ENCODE measurements around the gene BACE2. TPM values are rescaled to one million over a fixed set of nuclear protein-coding genes. Genes with fewer than 3 reads are reported as not detected.
A peak's percentile ranks its signal among the peaks of the same experiment; 100 is the strongest.
"Not testable (repeated sequence)": the region's sequence is repeated elsewhere in the genome, so short reads cannot be mapped to it uniquely, and the experiment has no call there.

BACE2 gene
- total and polyA plus RNA-seq, 5 experiments from 2014 or later, result 0.27 to 2.9 (median 1.7) TPM; not detected in 1

DNA sequence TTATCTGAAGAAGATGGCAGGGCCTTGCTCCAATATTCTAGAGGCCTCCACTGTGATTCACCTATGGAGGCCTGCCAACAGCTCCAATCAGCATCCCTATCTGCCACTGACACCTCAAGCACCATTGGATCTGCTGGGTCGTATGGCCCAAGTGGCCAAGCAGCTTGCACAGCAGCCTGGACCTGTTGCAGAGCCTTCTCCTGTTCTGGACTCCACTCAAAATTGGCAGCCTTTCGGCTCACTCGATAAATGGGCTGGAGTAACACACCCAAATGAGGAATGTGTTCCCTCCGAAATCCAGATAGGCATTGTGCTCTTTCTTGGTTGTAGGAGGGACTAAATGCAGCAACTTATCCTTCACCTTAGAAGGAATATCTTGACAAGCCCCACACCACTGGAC is 24.6 kb downstream of the BACE2 start:
- Mint-ChIP-seq H3K36me3 (peaks cover 0 to 14% (median 0%) of the 10 kb centered on the region in 3 donors), H3K9me3 (peaks cover 0 to 15% (median 7%) of the 10 kb centered on the region in 9 donors)
- H3K27ac Mint-ChIP-seq, H3K4me1 Mint-ChIP-seq, H3K27me3 Mint-ChIP-seq, H3K4me3 Mint-ChIP-seq, POLR2A ChIA-PET, DNase-seq, ATAC-seq: not testable (repeated sequence)

- Mint-ChIP-seq H3K27me3 (peaks cover 0 to 8% (median 5%) of the 10 kb centered on the region in 5 donors), H3K36me3 (peaks cover 0 to 7% (median 0%) of the 10 kb centered on the region in 3 donors), H3K27ac (no peak overlapping the region), H3K9me3 (peaks cover 0 to 5% (median 0%) of the 10 kb centered on the region in 9 donors), H3K4me3 (no peak overlapping the region), H3K4me1 (peaks cover 0 to 15% (median 0%) of the 10 kb centered on the region in 4 donors)
- DNase-seq, result no peak
- ATAC-seq, result no peak
- POLR2A ChIA-PET, result interaction anchor here (0.6 kb wide), 1 partner anchor 31 kb away, joined by 3 read pairs; no protein-coding TSS in a partner anchor
Observed at GRCh38 chr21:41195311-41195710, 27.4 kb downstream of the BACE2 start.

- Mint-ChIP-seq H3K27me3 (peaks cover 0 to 13% (median 7%) of the 10 kb centered on the region in 5 donors), H3K27ac (no peak overlapping the region), H3K4me1 (peaks cover 0 to 15% (median 0%) of the 10 kb centered on the region in 4 donors), H3K9me3 (no peaks in the 10 kb centered on the region), H3K36me3 (peaks cover 0 to under 1% (median 0%) of the 10 kb centered on the region in 3 donors), H3K4me3 (no peak overlapping the region)
- POLR2A ChIA-PET, result no interaction called here
- ATAC-seq (no peak), DNase-seq (no peak)
Observed at GRCh38 chr21:41196993-41197392, 29.0 kb downstream of the BACE2 start.

GRCh38 chr21:41197582-41197981 is 29.6 kb downstream of the BACE2 start:
- no peaks in the 10 kb centered on the region for H3K36me3 Mint-ChIP-seq
- no peaks in the 10 kb centered on the region for H3K9me3 Mint-ChIP-seq
- no peak overlapping the region for H3K4me3 Mint-ChIP-seq
- peaks cover 0 to 15% (median 0%) of the 10 kb centered on the region in 4 donors for H3K4me1 Mint-ChIP-seq
- DNase-seq (no peak), ATAC-seq (no peak)
- POLR2A ChIA-PET, result no interaction called here
- H3K27ac Mint-ChIP-seq, result no peak overlapping the region
- peaks cover 0 to 19% (median 7%) of the 10 kb centered on the region in 5 donors for H3K27me3 Mint-ChIP-seq

GRCh38 chr21:41198647-41199046 is 30.7 kb downstream of the BACE2 start:
- POLR2A ChIA-PET, H3K27ac Mint-ChIP-seq, H3K4me3 Mint-ChIP-seq, H3K9me3 Mint-ChIP-seq, H3K36me3 Mint-ChIP-seq, ATAC-seq, DNase-seq: not testable (repeated sequence)
- Mint-ChIP-seq H3K4me1 (peaks cover 0 to 15% (median 0%) of the 10 kb centered on the region in 4 donors), H3K27me3 (peaks cover 7 to 30% (median 16%) of the 10 kb centered on the region in 5 donors)

DNA sequence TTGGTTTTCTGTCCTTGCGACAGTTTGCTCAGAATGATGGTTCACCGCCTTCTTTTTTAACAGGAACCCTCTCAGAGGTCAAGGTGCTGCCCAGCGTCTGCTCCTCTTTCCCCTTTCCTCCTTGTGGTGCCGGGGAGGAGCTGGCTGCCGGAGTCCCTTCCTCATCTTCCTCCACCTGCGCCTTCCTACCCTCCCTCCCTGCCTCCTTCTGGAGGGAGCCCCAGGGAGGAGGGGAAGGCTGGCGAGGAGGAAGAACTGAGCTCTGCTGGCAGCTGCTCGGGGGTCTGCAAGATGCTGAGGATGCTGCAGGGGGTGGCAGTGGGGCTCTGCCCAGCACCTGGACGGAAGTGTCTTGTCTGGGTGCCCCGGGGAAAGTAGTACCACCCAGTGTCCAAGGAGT is 31.2 kb downstream of the BACE2 start:
- no peak for DNase-seq
- H3K4me3 Mint-ChIP-seq, result no peak overlapping the region
- no peak overlapping the region for H3K27ac Mint-ChIP-seq
- peaks cover 0 to 15% (median 0%) of the 10 kb centered on the region in 4 donors for H3K4me1 Mint-ChIP-seq
- ATAC-seq, result no peak
- no peaks in the 10 kb centered on the region for H3K36me3 Mint-ChIP-seq
- H3K27me3 Mint-ChIP-seq, result peaks cover 9 to 35% (median 18%) of the 10 kb centered on the region in 5 donors
- POLR2A ChIA-PET, result no interaction called here
- no peaks in the 10 kb centered on the region for H3K9me3 Mint-ChIP-seq

DNA sequence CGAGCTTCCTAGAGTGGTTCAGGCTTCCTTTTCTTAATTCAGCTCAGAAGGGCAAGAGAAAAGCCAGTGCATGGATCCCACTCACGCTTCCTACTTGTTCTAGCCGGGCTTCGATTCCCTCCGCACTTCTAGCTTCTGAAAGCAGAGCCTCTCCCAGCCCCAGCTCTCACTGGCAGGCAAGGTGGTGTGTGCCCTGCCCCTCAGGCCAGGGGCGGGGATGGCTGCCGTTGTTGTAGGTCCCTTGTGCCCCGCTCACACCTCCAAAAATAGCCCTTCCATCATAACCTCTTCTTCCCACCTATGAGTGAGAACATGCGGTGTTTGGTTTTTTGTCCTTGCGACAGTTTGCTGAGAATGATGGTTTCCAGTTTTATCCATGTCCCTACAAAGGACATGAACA is 31.6 kb downstream of the BACE2 start:
- no peak overlapping the region for H3K27ac Mint-ChIP-seq
- H3K27me3 Mint-ChIP-seq, result peaks cover 9 to 35% (median 18%) of the 10 kb centered on the region in 5 donors
- no peak overlapping the region for H3K4me3 Mint-ChIP-seq
- no peaks in the 10 kb centered on the region for H3K36me3 Mint-ChIP-seq
- ATAC-seq, result no peak
- no peaks in the 10 kb centered on the region for H3K9me3 Mint-ChIP-seq
- DNase-seq, result no peak
- H3K4me1 Mint-ChIP-seq, result peaks cover 0 to 15% (median 0%) of the 10 kb centered on the region in 4 donors
- POLR2A ChIA-PET, result no interaction called here

DNA sequence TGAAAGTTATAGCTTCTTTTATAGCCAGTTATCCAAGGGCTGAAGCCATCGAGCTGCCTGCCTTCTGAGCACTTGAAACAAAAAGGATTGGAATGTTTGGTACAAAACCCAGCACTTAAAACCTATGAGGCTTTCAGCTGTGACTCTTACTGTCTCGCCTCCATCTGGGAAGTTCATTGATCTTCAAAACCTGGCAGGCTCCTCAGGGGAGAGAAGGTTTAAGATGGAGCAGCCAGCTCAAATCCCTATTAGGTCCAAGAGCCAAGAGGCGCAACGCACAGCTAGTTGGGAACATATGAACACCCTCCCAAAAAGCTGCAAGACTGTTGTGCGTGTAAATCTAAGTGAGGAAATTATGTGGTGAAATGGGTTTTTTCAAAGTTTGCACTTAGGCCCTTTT is 33.4 kb downstream of the BACE2 start:
- H3K4me3 Mint-ChIP-seq, result no peak overlapping the region
- H3K27ac Mint-ChIP-seq, result no peak overlapping the region
- no peak for ATAC-seq
- no peaks in the 10 kb centered on the region for H3K36me3 Mint-ChIP-seq
- H3K9me3 Mint-ChIP-seq, result no peaks in the 10 kb centered on the region
- no peak for DNase-seq
- POLR2A ChIA-PET, result no interaction called here
- peaks cover 10 to 35% (median 18%) of the 10 kb centered on the region in 5 donors for H3K27me3 Mint-ChIP-seq
- peaks cover 0 to 7% (median 0%) of the 10 kb centered on the region in 4 donors for H3K4me1 Mint-ChIP-seq

DNA sequence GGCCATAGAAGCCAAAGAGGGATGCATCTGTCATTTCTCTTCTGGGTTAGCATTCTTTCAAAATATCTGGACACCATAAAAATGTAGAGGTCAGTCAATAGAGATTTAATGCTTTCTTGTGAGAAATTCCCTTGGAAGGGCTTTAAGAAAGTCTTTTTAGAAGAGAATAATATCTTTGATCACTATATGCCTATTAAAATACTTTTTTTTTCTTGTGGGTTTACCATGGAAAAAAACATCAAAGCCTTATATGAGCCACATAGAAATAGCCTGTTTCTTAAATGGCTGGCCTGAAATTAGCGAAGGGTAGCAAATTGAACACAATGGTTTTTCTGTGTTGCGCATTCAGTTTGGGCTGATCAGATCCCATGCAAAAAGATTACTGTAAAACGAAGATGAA is 36.8 kb downstream of the BACE2 start:
- Mint-ChIP-seq H3K4me3 (no peak overlapping the region), H3K27ac (no peak overlapping the region), H3K4me1 (peaks cover 0 to 4% (median 0%) of the 10 kb centered on the region in 4 donors), H3K27me3 (peaks cover 11 to 46% (median 21%) of the 10 kb centered on the region in 5 donors), H3K9me3 (no peaks in the 10 kb centered on the region), H3K36me3 (no peaks in the 10 kb centered on the region)
- DNase-seq (no peak), ATAC-seq (no peak)
- POLR2A ChIA-PET, result no interaction called here

GRCh38 chr21:41207401-41208375 is 39.7 kb downstream of the BACE2 start:
- peaks cover 13 to 37% (median 18%) of the 10 kb centered on the region in 5 donors for H3K27me3 Mint-ChIP-seq
- no peaks in the 10 kb centered on the region for H3K36me3 Mint-ChIP-seq
- H3K9me3 Mint-ChIP-seq, result no peaks in the 10 kb centered on the region
- ATAC-seq (no peak), DNase-seq (peak in 1 of 10 donors; percentile 2)
- H3K4me3 Mint-ChIP-seq, result no peak overlapping the region
- peaks cover 0 to 4% (median 0%) of the 10 kb centered on the region in 4 donors for H3K4me1 Mint-ChIP-seq
- H3K27ac Mint-ChIP-seq, result peak overlapping the region in 1 of 10 donors; percentile 85
- POLR2A ChIA-PET, result no interaction called here

DNA sequence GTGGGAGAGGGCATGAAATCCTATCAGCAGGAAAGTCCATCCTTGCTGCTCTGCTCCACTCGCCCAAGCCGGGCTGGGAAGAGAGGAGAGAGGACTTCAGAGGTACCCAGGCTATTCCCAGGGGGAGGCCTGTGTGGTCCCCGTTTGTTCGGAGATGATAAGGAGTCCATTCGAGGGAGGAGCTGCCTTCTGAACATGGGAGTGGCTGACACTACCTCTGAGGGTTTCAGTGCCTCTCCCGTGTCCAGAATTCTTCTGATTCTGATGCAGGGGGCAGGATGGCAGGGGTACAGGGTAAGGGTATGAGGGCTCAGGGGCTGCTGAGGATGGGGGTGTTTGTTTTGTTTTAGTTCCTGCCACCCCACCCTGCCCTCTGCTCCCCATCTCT is 40.4 kb downstream of the BACE2 start:
- POLR2A ChIA-PET, result no interaction called here
- Mint-ChIP-seq H3K27ac (peak overlapping the region in 1 of 10 donors; percentile 77), H3K36me3 (no peaks in the 10 kb centered on the region), H3K9me3 (no peaks in the 10 kb centered on the region), H3K4me3 (no peak overlapping the region), H3K27me3 (peaks cover 10 to 37% (median 17%) of the 10 kb centered on the region in 5 donors), H3K4me1 (peaks cover 0 to 4% (median 0%) of the 10 kb centered on the region in 4 donors)
- ATAC-seq (no peak), DNase-seq (no peak)

DNA sequence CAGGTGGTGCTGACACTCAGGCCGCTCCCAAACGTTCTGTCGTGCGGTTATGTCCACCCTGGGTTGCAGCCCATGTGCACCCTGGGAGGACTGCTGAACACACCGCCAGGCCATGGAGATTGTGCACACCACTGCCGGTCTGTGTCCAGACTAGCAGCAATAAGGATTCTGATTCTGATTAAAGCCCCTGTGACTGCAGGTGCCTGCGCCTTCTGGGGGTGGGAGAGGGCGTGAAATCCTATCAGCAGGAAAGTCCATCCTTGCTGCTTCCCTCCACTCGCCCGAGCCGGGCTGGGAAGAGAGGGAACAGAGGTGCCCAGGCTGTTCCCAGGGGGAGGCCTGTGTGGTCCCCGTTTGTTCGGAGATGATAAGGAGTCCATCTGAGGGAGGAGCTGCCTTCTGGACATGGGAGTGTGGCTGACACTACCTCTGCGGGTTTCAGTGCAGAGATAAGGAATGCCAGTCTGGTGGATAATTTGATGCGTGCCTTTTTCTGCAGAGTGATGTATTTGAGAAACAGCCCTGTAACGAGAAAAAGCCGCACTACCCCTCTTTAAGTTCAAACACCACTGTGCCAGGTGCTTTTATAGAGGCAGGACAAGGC is 41.2 kb downstream of the BACE2 start:
- peaks cover 0 to 4% (median 0%) of the 10 kb centered on the region in 4 donors for H3K4me1 Mint-ChIP-seq
- H3K9me3 Mint-ChIP-seq, result no peaks in the 10 kb centered on the region
- DNase-seq, result no peak
- H3K27me3 Mint-ChIP-seq, result peaks cover 5 to 35% (median 16%) of the 10 kb centered on the region in 5 donors
- no peak for ATAC-seq
- no peaks in the 10 kb centered on the region for H3K36me3 Mint-ChIP-seq
- POLR2A ChIA-PET, result no interaction called here
- H3K27ac Mint-ChIP-seq, result no peak overlapping the region
- no peak overlapping the region for H3K4me3 Mint-ChIP-seq

Data from naive thymus-derived CD8-positive, alpha-beta T cell (primary cell).